GM12878 (cell line): Measurements from ENCODE around the gene MPHOSPH9. TPM values are rescaled to one million over a fixed set of nuclear protein-coding genes. Genes with fewer than 3 reads are reported as not detected.
A peak's percentile ranks its signal among the peaks of the same experiment; 100 is the strongest.

Experiments used
- ATAC-seq: fragments of 200-7000 bp; cut with Tn5 transposase; 3 replicates; pipeline ENCODE4 v1.9.1; 2020; ENCODE audit warnings: mild to moderate bottlenecking, moderate library complexity
- BruUV-seq: library from RNA; stranded (reverse); fragments of 400-500 nt; replicated peaks from 2 replicates; lab custom pipeline; 2021; lab: Mats Ljungman, UMichigan
- CTCF ChIA-PET: fragments of 300-600 bp; sonication (Branson Sonifier 250); formaldehyde crosslinking; extraction: SDS; loops from one replicate; lab custom pipeline; 2021; ENCODE audit warnings: inconsistent platforms; lab: Yijun Ruan, JAX
- POLR2A ChIA-PET: fragments of 350-600 bp; formaldehyde crosslinking; extraction: SDS; loops from one replicate; lab custom pipeline; 2021; ENCODE audit warnings: inconsistent platforms; lab: Charles Lee
- RAD21 ChIA-PET: fragments of 300-600 bp; sonication (Branson Sonifier 250); formaldehyde crosslinking; loops from one replicate; lab custom pipeline; 2023; ENCODE audit warnings: antibody characterized with exemption; ENCODE audit not compliant: unreplicated experiment; lab: Charles Lee
- SMC1A ChIA-PET: fragments of 300-600 bp; sonication (Branson Sonifier 250); formaldehyde crosslinking; loops from one replicate; lab custom pipeline; 2023; ENCODE audit not compliant: unreplicated experiment, uncharacterized antibody; lab: Charles Lee
- DNase-seq: peaks from one replicate; pipeline ENCODE4 v3.0.0-alpha.2; 2011; ENCODE audit warnings: low read depth, low spot score
- FAIRE-seq: peaks from 3 replicates; lab custom pipeline; 2011; peaks lifted over from hg19 to GRCh38; lab: Jason Lieb, UNC
- H2AFZ ChIP-seq: 2 replicates; pipeline ENCODE4 v1.6.0; 2011; ENCODE audit warnings: low read depth, low read length, control low read depth; ENCODE audit not compliant: control insufficient read depth
- H3K27ac ChIP-seq: 2 replicates; pipeline ENCODE4 v1.5.1; 2011; ENCODE audit warnings: control low read depth; ENCODE audit not compliant: control insufficient read depth, insufficient read depth
- H3K27me3 ChIP-seq, 2 experiments: replicated peaks in 1 of 2; 2 replicates each; pipeline versions ENCODE4 v1.6.0 to v1.6.1; 2011; ENCODE audit warnings: low read length in 1 of 2; ENCODE audit not compliant: control insufficient read depth in 2 of 2, insufficient read depth in 2 of 2
- H3K36me3 ChIP-seq, 2 experiments: 2 replicates each; pipeline ENCODE4 v1.5.1; 2011; ENCODE audit warnings: low read length in 1 of 2; ENCODE audit not compliant: control insufficient read depth in 2 of 2, insufficient read depth in 2 of 2
- H3K4me1 ChIP-seq: 2 replicates; pipeline ENCODE4 v1.6.1; 2011; ENCODE audit warnings: mild to moderate bottlenecking, low read length, moderate library complexity, mixed read lengths; ENCODE audit not compliant: control insufficient read depth, insufficient read depth
- H3K4me2 ChIP-seq: 2 replicates; pipeline ENCODE4 v1.6.0; 2011; ENCODE audit warnings: control low read depth; ENCODE audit not compliant: control insufficient read depth, insufficient read depth
- H3K4me3 ChIP-seq: fragments of 200-600 bp; sonication (generic); 2 replicates; pipeline ENCODE4 v1.5.1; 2016
- H3K79me2 ChIP-seq: 2 replicates; pipeline ENCODE4 v1.6.0; 2011; ENCODE audit warnings: low read length; ENCODE audit not compliant: control insufficient read depth, insufficient read depth
- H3K9ac ChIP-seq: 2 replicates; pipeline ENCODE4 v1.8.0; 2011; ENCODE audit warnings: low read length, control low read depth, mixed read lengths; ENCODE audit not compliant: control insufficient read depth, insufficient read depth
- H3K9me3 ChIP-seq: replicated peaks from 3 replicates; pipeline ENCODE4 v1.5.1; 2011; ENCODE audit warnings: mild to moderate bottlenecking, low read length; ENCODE audit not compliant: control insufficient read depth, insufficient read depth
- H4K20me1 ChIP-seq: 2 replicates; pipeline ENCODE4 v1.6.0; 2011; ENCODE audit not compliant: control insufficient read depth, insufficient read depth
- CBX5 ChIP-seq: sonication (generic); IDR thresholded peaks from 2 replicates; pipeline ENCODE4 v1.6.1; 2016; ENCODE audit warnings: low read depth, moderate library complexity, mild to moderate bottlenecking, inconsistent platforms
- CUX1 ChIP-seq: IDR thresholded peaks from 2 replicates; pipeline ENCODE4 v1.6.1; 2012; ENCODE audit warnings: improper control_type of control experiment, low read depth, low read length; ENCODE audit not compliant: insufficient replicate concordance
- WGBS: methylation state at CpG from one replicate; pipeline ENCODE4 v1.1.6; 2016; ENCODE audit warnings: low lambda C conversion rate; ENCODE audit not compliant: insufficient replicate concordance, insufficient coverage; ENCODE audit errors: missing lambda C conversion rate; 5-methylcytosine and 5-hydroxymethylcytosine counted together
- in situ Hi-C: fragments of 300-500 bp; cut with MboI; formaldehyde crosslinking; loops from 9 replicates; pipeline ENCODE4 v1.14.3; 2018; ENCODE audit warnings: mixed read lengths
- intact Hi-C: fragments of 100-400 bp; cut with micrococcal nuclease; formaldehyde crosslinking; loops from one replicate; pipeline ENCODE4 v1.14.2; 2022; ENCODE audit not compliant: unreplicated experiment
- polyA plus RNA-seq, 11 experiments: library from polyadenylated mRNA; depleted of rRNA in 4 of 11; unstranded in 6 of 11; stranded (reverse) in 5 of 11; fragments of >200 nt; fragmentation: Nextera tagmentation in 4 of 11; fragmentation: Illumina TruSeq in 1 of 11; extraction: Ambion mirVana in 4 of 11; extraction: Trizol in 1 of 11; gene quantifications; 1 replicate in 1 of 11; 2 replicates in 10 of 11; pipeline versions ENCODE4 v1.2.1 to v1.2.3, GENCODE V29; 2011 to 2016; ENCODE audit warnings: inconsistent platforms in 2 of 11, missing spikeins in 2 of 11, low read depth in 1 of 11
- total RNA-seq, 4 experiments: library from RNA; depleted of rRNA in 3 of 4; stranded (reverse); fragments of >200 nt in 3 of 4; fragmentation: Illumina TruSeq in 1 of 4; extraction: Trizol in 1 of 4; gene quantifications; 2 replicates each; pipeline versions ENCODE4 v1.2.1 to v1.2.3, GENCODE V29; 2013 to 2021

Gene MPHOSPH9
- total and polyA plus RNA-seq, 10 of the 15 experiments (the other 5 are each of a cell fraction or from before 2014, with no cell fraction given), result 11.5 to 72.2 (median 45.7) TPM

- Histone ChIP-seq H3K4me1 (peaks cover 17% of the 10 kb centered on the region), H3K4me2 (peak overlapping the region; percentile 75), H3K9ac (peak overlapping the region; percentile 73), H3K27me3 (no peaks in the 10 kb centered on the region), H3K4me3 (peak overlapping the region; percentile 95), H3K36me3 (no peaks in the 10 kb centered on the region), H4K20me1 (no peaks in the 10 kb centered on the region), H3K9me3 (no peaks in the 10 kb centered on the region), H3K79me2 (peaks cover 84% of the 10 kb centered on the region), H2AFZ (no peak overlapping the region), H3K27ac (peak overlapping the region; percentile 84)
- CTCF ChIA-PET, result interaction anchor here (0.9 to 2.1 kb wide), 6 partner anchors 9 to 350 kb away, joined by 3 to 11 read pairs (median 6); partner anchors contain the start of gene OGFOD2
- ATAC-seq, result no peak
- intact Hi-C loops, result loop anchor here (2.0 to 10.0 kb wide), 3 partner anchors 133 to 1430 kb away; partner anchors contain the start of genes SBNO1 and SETD1B
- RAD21 ChIA-PET, result interaction anchor here (0.6 to 2.5 kb wide), 6 partner anchors 9 to 257 kb away, joined by 3 to 15 read pairs (median 4); partner anchors contain the start of gene OGFOD2
- TF ChIP-seq CBX5 (no peak), CUX1 (peak; percentile 14)
- in situ Hi-C loops, result loop anchor here (5.0 to 25.0 kb wide), 2 partner anchors 255 to 370 kb away; partner anchors contain the start of gene OGFOD2
- SMC1A ChIA-PET, result interaction anchor here (0.8 to 3.3 kb wide), 10 partner anchors 9 to 370 kb away, joined by 3 to 12 read pairs (median 5); partner anchors contain the start of genes DDX55, KMT5A and SBNO1
- DNase-seq, result no peak
- BruUV-seq, result no TSS peak
- FAIRE-seq, result no peak
- POLR2A ChIA-PET, result interaction anchor here (0.5 to 3.4 kb wide), 18 partner anchors 8 to 1690 kb away, joined by 3 to 23 read pairs (median 5); partner anchors contain the start of genes ARL6IP4, OGFOD2 and VPS37B
- 18% methylated on average over 5 of the region's 5 CpGs for WGBS
Observed at GRCh38 chr12:123231931-123232330, 1.0 kb downstream of the MPHOSPH9 start.
